Ureter (tissue), 1 donor: ENCODE measurements around the gene PDGFRA. TPM values are rescaled to one million over a fixed set of nuclear protein-coding genes. Genes with fewer than 3 reads are reported as not detected.
A peak's percentile ranks its signal among the peaks of the same experiment; 100 is the strongest.

Experiments
- DNase-seq: peaks from one replicate; pipeline ENCODE4 v3.0.0-alpha.2; 2020; ENCODE audit warnings: low spot score
- total RNA-seq: library from RNA; stranded (reverse); gene quantifications from one replicate; pipeline ENCODE4 v1.2.4, GENCODE V29; 2023
- donor health status: DM: yes; HTN: yes; CAD: no.

The PDGFRA gene
- total RNA-seq = 96.5 TPM

GRCh38 chr4:54228961-54229501 is at the start of gene PDGFRA:
TSS of gene PDGFRA (plus strand) at chr4:54229293. CDS start at chr4:54258769, 29,476 bp downstream.
- DNase-seq = no peak

GRCh38 chr4:54184581-54184980 is 44.5 kb upstream of the PDGFRA start:
- DNase-seq = no peak

- DNase-seq = no peak
Measured at GRCh38 chr4:54185044-54185780, 43.9 kb upstream of the PDGFRA start.

- DNase-seq = no peak
Measured at GRCh38 chr4:54185866-54186265, 43.2 kb upstream of the PDGFRA start.

GRCh38 chr4:54186371-54186770 is 42.7 kb upstream of the PDGFRA start:
- no peak for DNase-seq

GRCh38 chr4:54187148-54187547 is 41.9 kb upstream of the PDGFRA start:
- DNase-seq = no peak

- DNase-seq = no peak
Measured at GRCh38 chr4:54189140-54189539, 40.0 kb upstream of the PDGFRA start.

GRCh38 chr4:54192811-54193210 is 36.3 kb upstream of the PDGFRA start:
- DNase-seq = no peak

GRCh38 chr4:54197926-54198325 is 31.2 kb upstream of the PDGFRA start:
- no peak for DNase-seq

GRCh38 chr4:54199919-54200318 is 29.2 kb upstream of the PDGFRA start:
- no peak for DNase-seq

- DNase-seq = no peak
Measured at GRCh38 chr4:54209617-54210016, 19.5 kb upstream of the PDGFRA start.

GRCh38 chr4:54213001-54213400 is 16.1 kb upstream of the PDGFRA start:
- no peak for DNase-seq

GRCh38 chr4:54213761-54214160 is 15.3 kb upstream of the PDGFRA start:
- DNase-seq = no peak

- DNase-seq = no peak
Measured at GRCh38 chr4:54215379-54216077, 13.6 kb upstream of the PDGFRA start.

GRCh38 chr4:54217642-54218495 is 11.2 kb upstream of the PDGFRA start:
- peak; percentile 87 for DNase-seq

GRCh38 chr4:54218736-54219135 is 10.4 kb upstream of the PDGFRA start:
- DNase-seq = no peak

- no peak for DNase-seq
Measured at GRCh38 chr4:54224996-54225597, 4.0 kb upstream of the PDGFRA start.

- DNase-seq = no peak
Measured at GRCh38 chr4:54225598-54226403, 3.3 kb upstream of the PDGFRA start.

GRCh38 chr4:54226404-54227255 is 2.5 kb upstream of the PDGFRA start:
- no peak for DNase-seq
